Measurements from ENCODE around the gene YAE1. TPM values are rescaled to one million over a fixed set of nuclear protein-coding genes. Genes with fewer than 3 reads are reported as not detected.
A peak's percentile ranks its signal among the peaks of the same experiment; 100 is the strongest.

YAE1 gene
- total RNA-seq, 2 donors from 2014 or later: 14.6 to 20.4 TPM

- no peak for DNase-seq
- no peak for ATAC-seq
- intact Hi-C loops (cut with DNase I): no loop called here
Observed at GRCh38 chr7:39602351-39602750, 36.1 kb downstream of the YAE1 start.

GRCh38 chr7:39603924-39604323, 37.7 kb downstream of the YAE1 start:
- ATAC-seq: no peak
- no peak for DNase-seq
- intact Hi-C loops (cut with DNase I): no loop called here

- no peak for DNase-seq
- ATAC-seq: no peak
- intact Hi-C loops (cut with DNase I): no loop called here
Observed at GRCh38 chr7:39605087-39605486, 38.9 kb downstream of the YAE1 start.

GRCh38 chr7:39606352-39606751, 40.1 kb downstream of the YAE1 start:
- peak in 1 of 2 donors; percentile 32 for ATAC-seq
- intact Hi-C loops (cut with DNase I): no loop called here
- DNase-seq: no peak

GRCh38 chr7:39606941-39607340, 40.7 kb downstream of the YAE1 start:
- DNase-seq (no peak), ATAC-seq (no peak)
- intact Hi-C loops (cut with DNase I): no loop called here

GRCh38 chr7:39607865-39608264, 41.7 kb downstream of the YAE1 start:
- DNase-seq: no peak
- intact Hi-C loops (cut with DNase I): no loop called here
- ATAC-seq: no peak

GRCh38 chr7:39608278-39608677, 42.1 kb downstream of the YAE1 start:
- no peak for DNase-seq
- ATAC-seq: no peak
- intact Hi-C loops (cut with DNase I): no loop called here

GRCh38 chr7:39609113-39609934, 43.1 kb downstream of the YAE1 start:
- DNase-seq (peak; percentile 36), ATAC-seq (peak; percentile 77 to 78)
- intact Hi-C loops (cut with DNase I): no loop called here

GRCh38 chr7:39609935-39610263, 43.7 kb downstream of the YAE1 start:
- ATAC-seq: peak in 1 of 2 donors; percentile 27
- intact Hi-C loops (cut with DNase I): no loop called here

GRCh38 chr7:39613577-39613976, 47.4 kb downstream of the YAE1 start:
- intact Hi-C loops (cut with DNase I): no loop called here
- no peak for DNase-seq

More at GRCh38 chr7:39609935-39610263, 43.7 kb downstream of the YAE1 start:
- DNase-seq: no peak

GRCh38 chr7:39614299-39614698, 48.1 kb downstream of the YAE1 start:
- ATAC-seq: no peak
- DNase-seq: no peak
- intact Hi-C loops (cut with DNase I): no loop called here

More at GRCh38 chr7:39613577-39613976, 47.4 kb downstream of the YAE1 start:
- ATAC-seq: no peak

GRCh38 chr7:39615350-39615975, 49.3 kb downstream of the YAE1 start:
- intact Hi-C loops (cut with DNase I): no loop called here
- no peak for DNase-seq

GRCh38 chr7:39616138-39616537, 49.9 kb downstream of the YAE1 start:
- no peak for ATAC-seq
- DNase-seq: no peak
- intact Hi-C loops (cut with DNase I): no loop called here

More at GRCh38 chr7:39615350-39615975, 49.3 kb downstream of the YAE1 start:
- ATAC-seq: no peak

GRCh38 chr7:39617005-39617404, 50.8 kb downstream of the YAE1 start:
- ATAC-seq (no peak), DNase-seq (no peak)
- intact Hi-C loops (cut with DNase I): no loop called here

GRCh38 chr7:39618868-39619267, 52.7 kb downstream of the YAE1 start:
- intact Hi-C loops (cut with DNase I): no loop called here
- DNase-seq (no peak), ATAC-seq (no peak)

GRCh38 chr7:39620486-39620885, 54.3 kb downstream of the YAE1 start:
- intact Hi-C loops (cut with DNase I): loop anchor here in 1 of 2 donors (5.0 kb wide), 1 partner anchor 112 kb away; no protein-coding TSS in a partner anchor
- no peak for DNase-seq
- ATAC-seq: no peak

- intact Hi-C loops (cut with DNase I): loop anchor here in 1 of 2 donors (5.0 kb wide), 1 partner anchor 111 kb away; no protein-coding TSS in a partner anchor
- DNase-seq: no peak
- ATAC-seq: no peak
Observed at GRCh38 chr7:39621261-39621660, 55.1 kb downstream of the YAE1 start.

- intact Hi-C loops (cut with DNase I): loop anchor here in 1 of 2 donors (5.0 kb wide), 1 partner anchor 110 kb away; no protein-coding TSS in a partner anchor
- ATAC-seq: no peak
- DNase-seq: no peak
Observed at GRCh38 chr7:39621784-39622411, 55.7 kb downstream of the YAE1 start.
